H1 (cell line): ENCODE results near the gene ITPKB. TPM values are rescaled to one million over a fixed set of nuclear protein-coding genes. Genes with fewer than 3 reads are reported as not detected.

Experiments used
- CTCF ChIA-PET: fragments of 300-600 bp; sonication (Branson Sonifier 250); formaldehyde crosslinking; loops from one replicate; lab custom pipeline; 2021; ENCODE audit not compliant: partially characterized antibody; lab: Charles Lee
- POLR2A ChIA-PET: fragments of 300-600 bp; sonication (Branson Sonifier 250); formaldehyde crosslinking; loops from one replicate; lab custom pipeline; 2021; ENCODE audit warnings: inconsistent platforms; ENCODE audit not compliant: partially characterized antibody; lab: Charles Lee
- DNase-seq, 2 experiments: peaks; one replicate each; pipeline versions ENCODE4 v3.0.0 to v3.0.0-alpha.2; 2010 to 2022; ENCODE audit warnings: low spot score in 2 of 2, low read depth in 1 of 2, mixed read lengths in 1 of 2
- FAIRE-seq: peaks from 2 replicates; lab custom pipeline; 2011; peaks lifted over from hg19 to GRCh38; lab: Jason Lieb, UNC
- H2AFZ ChIP-seq: 2 replicates; pipeline ENCODE4 v1.8.1; 2012; ENCODE audit warnings: low read length, inconsistent platforms
- H2AK5ac ChIP-seq: 2 replicates; pipeline ENCODE4 v1.6.1; 2013; ENCODE audit warnings: low read depth, low read length
- H2BK120ac ChIP-seq: replicated peaks from 2 replicates; pipeline ENCODE3; 2013; ENCODE audit warnings: low read depth, low read length, inconsistent platforms
- H2BK12ac ChIP-seq: 2 replicates; pipeline ENCODE4 v1.6.1; 2013; ENCODE audit warnings: low read depth, low read length
- H2BK15ac ChIP-seq: 2 replicates; pipeline ENCODE4 v1.6.1; 2013; ENCODE audit warnings: low read length
- H2BK20ac ChIP-seq: 2 replicates; pipeline ENCODE4 v1.6.1; 2013; ENCODE audit warnings: low read length
- H2BK5ac ChIP-seq: 2 replicates; pipeline ENCODE4 v1.6.1; 2013; ENCODE audit warnings: low read depth, low read length
- H3K14ac ChIP-seq: 2 replicates; pipeline ENCODE4 v1.6.1; 2013; ENCODE audit warnings: inconsistent platforms; ENCODE audit not compliant: insufficient read length
- H3K18ac ChIP-seq: 2 replicates; pipeline ENCODE4 v1.6.1; 2013; ENCODE audit warnings: low read length; ENCODE audit errors: extremely low read depth
- H3K23ac ChIP-seq: 2 replicates; pipeline ENCODE4 v1.6.1; 2013; ENCODE audit warnings: inconsistent platforms; ENCODE audit not compliant: insufficient read length
- H3K23me2 ChIP-seq: 2 replicates; pipeline ENCODE4 v1.6.1; 2013; ENCODE audit warnings: low read depth, low read length
- H3K27ac ChIP-seq: 2 replicates; pipeline ENCODE4 v1.6.1; 2011; ENCODE audit warnings: low read depth, low read length, inconsistent platforms
- H3K27me3 ChIP-seq, 4 experiments: replicated peaks in 1 of 4; 1 replicate in 1 of 4; 2 replicates in 3 of 4; pipeline versions ENCODE4 v1.6.1 to v1.8.1; 2011 to 2013; ENCODE audit warnings: low read length in 3 of 4, mild to moderate bottlenecking in 3 of 4, inconsistent platforms in 2 of 4, mixed read lengths in 2 of 4, moderate library complexity in 1 of 4; ENCODE audit not compliant: control insufficient read depth in 3 of 4, insufficient read depth in 3 of 4; ENCODE audit errors: extremely low read depth in 1 of 4
- H3K36me3 ChIP-seq, 4 experiments: 2 replicates each; pipeline versions ENCODE4 v1.6.1 to v1.8.1; 2011 to 2013; ENCODE audit warnings: mild to moderate bottlenecking in 4 of 4, low read length in 3 of 4, moderate library complexity in 2 of 4, control low read depth in 1 of 4, inconsistent platforms in 1 of 4; ENCODE audit not compliant: insufficient read depth in 4 of 4, control insufficient read depth in 2 of 4
- H3K4ac ChIP-seq: replicated peaks from 2 replicates; pipeline ENCODE3; 2013; ENCODE audit warnings: low read length, low read depth, mixed read lengths, inconsistent platforms; ENCODE audit not compliant: insufficient read length
- H3K4me1 ChIP-seq, 4 experiments: replicated peaks in 1 of 4; 1 replicate in 1 of 4; 2 replicates in 3 of 4; pipeline versions ENCODE4 v1.6.1 to v1.8.1; 2011 to 2013; ENCODE audit warnings: low read length in 3 of 4, inconsistent platforms in 2 of 4, mixed read lengths in 1 of 4; ENCODE audit not compliant: insufficient read depth in 4 of 4, control insufficient read depth in 3 of 4
- H3K4me2 ChIP-seq, 2 experiments: 2 replicates each; pipeline versions ENCODE4 v1.6.1 to v1.8.1; 2011 to 2013; ENCODE audit warnings: low read depth in 2 of 2, low read length in 2 of 2, control low read depth in 1 of 2, inconsistent platforms in 1 of 2, mild to moderate bottlenecking in 1 of 2; ENCODE audit not compliant: insufficient read depth in 1 of 2
- H3K4me3 ChIP-seq, 4 experiments: fragments of 200-600, 300-600 bp in 1 of 4; sonication (generic), shearing (Covaris generic), sonication (Bioruptor Twin) in 1 of 4; 2 replicates each; pipeline versions ENCODE4 v1.5.1 to v1.8.1; 2011 to 2016; ENCODE audit warnings: low read length in 4 of 4, low read depth in 3 of 4, control low read depth in 2 of 4, inconsistent platforms in 2 of 4, mild to moderate bottlenecking in 2 of 4, mixed read lengths in 1 of 4, moderate library complexity in 1 of 4; ENCODE audit not compliant: insufficient read depth in 2 of 4; ENCODE audit errors: extremely low read depth in 1 of 4
- H3K56ac ChIP-seq: replicated peaks from 2 replicates; pipeline ENCODE3; 2013; ENCODE audit warnings: low read depth, mild to moderate bottlenecking, mixed read lengths, low read length, inconsistent platforms; ENCODE audit not compliant: insufficient read length
- H3K79me1 ChIP-seq: 2 replicates; pipeline ENCODE4 v1.6.1; 2013; ENCODE audit warnings: low read depth, low read length, control low read depth
- H3K79me2 ChIP-seq, 2 experiments: 2 replicates each; pipeline versions ENCODE4 v1.6.1 to v1.8.1; 2012 to 2013; ENCODE audit warnings: low read length in 2 of 2, mild to moderate bottlenecking in 2 of 2, inconsistent platforms in 1 of 2; ENCODE audit not compliant: insufficient read depth in 2 of 2, control insufficient read depth in 1 of 2
- H3K9ac ChIP-seq, 4 experiments: replicated peaks in 1 of 4; 1 replicate in 1 of 4; 2 replicates in 3 of 4; pipeline versions ENCODE4 v1.6.1 to v1.8.1; 2011 to 2013; ENCODE audit warnings: low read depth in 3 of 4, low read length in 3 of 4, control low read depth in 2 of 4, mild to moderate bottlenecking in 2 of 4, moderate library complexity in 2 of 4, inconsistent platforms in 1 of 4; ENCODE audit errors: extremely low read depth in 1 of 4
- H3K9me3 ChIP-seq, 2 experiments: 2 replicates each; pipeline versions ENCODE4 v1.6.1 to v1.8.1; 2012 to 2013; ENCODE audit warnings: mild to moderate bottlenecking in 2 of 2, moderate library complexity in 2 of 2, control low read depth in 1 of 2, inconsistent platforms in 1 of 2, low read depth in 1 of 2, low read length in 1 of 2, mixed read lengths in 1 of 2; ENCODE audit not compliant: insufficient read depth in 2 of 2
- H4K20me1 ChIP-seq, 2 experiments: replicated peaks in 1 of 2; 2 replicates each; pipeline versions ENCODE3 to v1.8.1; 2011 to 2013; ENCODE audit warnings: inconsistent platforms in 2 of 2, low read length in 2 of 2, mild to moderate bottlenecking in 1 of 2; ENCODE audit not compliant: insufficient read depth in 2 of 2, control insufficient read depth in 1 of 2
- H4K5ac ChIP-seq: 2 replicates; pipeline ENCODE4 v1.6.1; 2013; ENCODE audit warnings: low read length, low read depth, mixed read lengths, inconsistent platforms; ENCODE audit not compliant: insufficient read length
- H4K8ac ChIP-seq: 2 replicates; pipeline ENCODE4 v1.8.0; 2013; ENCODE audit warnings: mild to moderate bottlenecking, moderate library complexity, low read length, inconsistent platforms; ENCODE audit not compliant: insufficient read depth; ENCODE audit errors: extremely low read depth
- H4K91ac ChIP-seq: replicated peaks from 2 replicates; pipeline ENCODE3; 2013; ENCODE audit warnings: low read length, mixed read lengths, inconsistent platforms; ENCODE audit not compliant: insufficient read length
- CHD1 ChIP-seq: IDR thresholded peaks from 2 replicates; pipeline ENCODE4 v1.6.1; 2012; ENCODE audit warnings: low read depth, low read length, improper control_type of control experiment
- EP300 ChIP-seq, 2 experiments: IDR thresholded peaks; 1 replicate in 1 of 2; 2 replicates in 1 of 2; pipeline ENCODE4 v1.6.1; 2011 to 2012; ENCODE audit warnings: low read depth in 2 of 2, low read length in 2 of 2, mild to moderate bottlenecking in 2 of 2, borderline replicate concordance in 1 of 2, inconsistent platforms in 1 of 2, moderate library complexity in 1 of 2
- KDM5A ChIP-seq: fragments of 200-600 bp; IDR thresholded peaks from 2 replicates; pipeline ENCODE4 v1.7.1; 2012; ENCODE audit warnings: mild to moderate bottlenecking, low read length, inconsistent platforms, mixed read lengths
- SP1 ChIP-seq: IDR thresholded peaks from 2 replicates; pipeline ENCODE4 v1.6.1; 2011; ENCODE audit warnings: low read depth, low read length
- SRF ChIP-seq: IDR thresholded peaks from 2 replicates; pipeline ENCODE4 v1.6.1; 2011; ENCODE audit warnings: mild to moderate bottlenecking, low read depth, low read length, moderate library complexity
- TBP ChIP-seq: IDR thresholded peaks from 2 replicates; pipeline ENCODE4 v1.6.1; 2011; ENCODE audit warnings: low read depth, low read length, improper control_type of control experiment
- whole genome bisulfite sequencing, 2 experiments: shearing (Covaris generic) in 1 of 2; methylation state at CpG; one replicate each; pipeline versions ENCODE4 v1.1.6 to v1.1.7; 2013 to 2015; ENCODE audit warnings: low lambda C conversion rate in 2 of 2, mixed read lengths in 2 of 2, inconsistent platforms in 1 of 2, low coverage in 1 of 2, missing lambda C conversion rate in 1 of 2; ENCODE audit not compliant: insufficient replicate concordance in 2 of 2, insufficient coverage in 1 of 2, insufficient read length in 1 of 2; ENCODE audit errors: extremely low coverage in 1 of 2, missing lambda C conversion rate in 1 of 2; 5-methylcytosine and 5-hydroxymethylcytosine counted together
- polyA plus RNA-seq, 7 experiments: library from polyadenylated mRNA; depleted of rRNA in 3 of 7; stranded (reverse) in 5 of 7; unstranded in 2 of 7; fragments of >200 nt in 5 of 7; fragments of 200-250 nt in 2 of 7; gene quantifications; 1 replicate in 5 of 7; 2 replicates in 1 of 7; 4 replicates in 1 of 7; pipeline versions ENCODE4 v1.2.1 to v1.2.3, GENCODE V29; 2011 to 2013; ENCODE audit warnings: missing spikeins in 2 of 7, mixed read lengths in 2 of 7
- total RNA-seq: library from RNA; stranded (reverse); fragmentation: NEBNext Ultra II Directional; extraction: Animal tissue kit (Norgen Biotek cat#: 25700); gene quantifications from 2 replicates; pipeline ENCODE4 v1.2.1, GENCODE V29; 2021

The ITPKB gene
- total and polyA plus RNA-seq, 2 of the 8 experiments (the other 6 are each of a cell fraction or from before 2014, with no cell fraction given) = 1.7 to 4.8 TPM

DNA sequence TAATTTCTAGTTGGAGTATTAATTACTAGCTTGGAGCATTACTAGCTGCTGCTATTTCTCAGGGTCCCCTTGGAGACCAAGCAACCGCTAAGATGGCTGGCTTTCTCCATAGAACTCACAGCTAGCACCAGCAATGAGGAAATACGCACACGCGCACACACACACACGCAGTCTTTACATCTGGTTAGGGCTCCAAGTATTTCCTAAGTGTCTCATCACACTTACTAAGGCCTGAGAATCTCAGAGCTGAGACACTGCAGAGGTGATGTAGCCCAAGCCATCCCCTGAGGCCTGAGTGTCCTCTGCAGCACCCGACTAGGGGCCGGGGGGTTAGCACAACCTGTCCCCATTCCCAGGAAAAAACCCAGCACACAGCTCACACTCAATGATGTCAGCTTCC is 42.5 kb downstream of the ITPKB start:
- Histone ChIP-seq H2BK12ac (no peak overlapping the region), H2BK20ac (no peak overlapping the region), H3K79me1 (no peaks in the 10 kb centered on the region), H3K23ac (no peak overlapping the region), H3K4ac (no peak overlapping the region), H3K36me3 (no peaks in the 10 kb centered on the region), H3K79me2 (no peaks in the 10 kb centered on the region), H3K56ac (no peak overlapping the region), H4K5ac (no peak overlapping the region), H3K27me3 (no peaks in the 10 kb centered on the region), H3K9ac (no peak overlapping the region), H3K18ac (no peak overlapping the region), H3K4me3 (no peak overlapping the region), H3K9me3 (no peaks in the 10 kb centered on the region), H2BK120ac (no peak overlapping the region), H2AFZ (no peak overlapping the region), H3K14ac (no peak overlapping the region), H2BK5ac (no peak overlapping the region), H4K20me1 (no peaks in the 10 kb centered on the region), H4K8ac (no peak overlapping the region), H3K27ac (no peak overlapping the region), H3K4me1 (peaks cover 0 to under 1% (median under 1%) of the 10 kb centered on the region in 4 experiments; a peak in 2 of 7 replicates), H2AK5ac (no peak overlapping the region), H3K23me2 (no peaks in the 10 kb centered on the region), H2BK15ac (no peak overlapping the region), H3K4me2 (no peak overlapping the region), H4K91ac (no peak overlapping the region)
- WGBS, 2 experiments = 95% methylated on average over 7 of the region's 7 CpGs; no CpG with 5 or more reads in 1 of the 2 experiments
- POLR2A ChIA-PET = no interaction called here
- CTCF ChIA-PET = interaction anchor here (1.0 to 1.1 kb wide), 3 partner anchors 15 to 83 kb away, joined by 3 to 5 read pairs (median 4); no protein-coding TSS in a partner anchor
- no peak for DNase-seq
- FAIRE-seq = no peak
- TF ChIP-seq EP300 (IDR thresholded peaks at IDR 0.05; ENCODE audit: borderline replicate concordance in 1 of 2, low read depth in 2 of 2, low read length in 2 of 2) = no peak
- TF ChIP-seq KDM5A = no peak
- no peak for TF ChIP-seq SP1
- TF ChIP-seq CHD1 = no peak
- TF ChIP-seq SRF = no peak
- no peak for TF ChIP-seq TBP
